ENCODE measurements around the gene NOS1. TPM values are rescaled to one million over a fixed set of nuclear protein-coding genes. Genes with fewer than 3 reads are reported as not detected.
A peak's percentile ranks its signal among the peaks of the same experiment; 100 is the strongest.

Gene NOS1
- total RNA-seq, 1 donor from 2014 or later: 4.9 TPM

DNA sequence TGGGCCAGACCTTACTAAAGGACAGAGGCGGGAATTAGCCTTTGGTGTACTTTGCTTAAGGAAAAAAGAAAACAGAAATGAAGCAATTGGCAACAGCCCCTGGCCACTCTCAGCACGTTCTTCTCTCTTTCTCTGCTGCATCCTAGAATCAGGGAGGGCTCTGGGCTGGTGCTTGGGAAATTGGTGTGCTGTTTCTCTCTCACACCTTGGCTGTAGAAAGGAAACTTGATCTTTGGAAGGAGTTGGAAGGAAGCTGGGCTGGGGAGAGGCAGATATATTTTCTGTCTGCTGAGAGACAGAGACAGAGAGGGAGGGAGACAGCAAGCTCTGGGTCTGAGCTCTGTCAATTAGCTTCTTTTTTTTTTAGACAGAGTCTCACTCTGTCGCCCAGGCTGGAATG is 27.4 kb downstream of the NOS1 start:
- DNase-seq (ENCODE audit: low spot score in 2 of 2) (no peak), FAIRE-seq (no peak)

DNA sequence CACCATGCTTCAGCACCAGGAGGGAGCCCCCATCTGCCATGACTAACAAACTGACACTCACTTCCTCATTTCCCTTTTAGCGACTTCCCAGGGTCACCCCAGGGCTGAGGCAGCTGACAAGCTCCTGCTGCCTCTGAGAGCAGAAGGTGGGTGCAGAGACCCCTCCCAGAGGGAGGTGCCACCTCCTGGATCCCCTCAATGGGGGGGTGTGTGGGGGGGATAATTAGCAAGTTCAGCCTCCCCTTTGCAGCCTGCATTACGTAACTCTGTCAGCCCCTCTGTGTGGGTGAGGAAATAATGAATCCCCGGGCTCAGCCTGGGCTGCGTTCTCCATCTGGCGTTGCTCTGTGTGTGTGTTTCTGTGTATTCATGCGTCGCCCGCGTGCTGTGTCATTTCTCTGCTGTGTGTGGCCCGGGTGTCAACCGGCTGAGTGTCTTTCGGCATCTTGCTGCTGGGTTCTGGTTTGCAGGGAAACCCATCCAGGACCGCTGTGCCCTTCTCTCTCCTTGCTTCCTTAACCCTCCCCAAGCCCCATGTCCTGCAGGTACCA is 28.0 kb downstream of the NOS1 start:
- peak in 1 of 2 donors; percentile 25 for DNase-seq (ENCODE audit: low spot score in 2 of 2)
- no peak for FAIRE-seq

DNA sequence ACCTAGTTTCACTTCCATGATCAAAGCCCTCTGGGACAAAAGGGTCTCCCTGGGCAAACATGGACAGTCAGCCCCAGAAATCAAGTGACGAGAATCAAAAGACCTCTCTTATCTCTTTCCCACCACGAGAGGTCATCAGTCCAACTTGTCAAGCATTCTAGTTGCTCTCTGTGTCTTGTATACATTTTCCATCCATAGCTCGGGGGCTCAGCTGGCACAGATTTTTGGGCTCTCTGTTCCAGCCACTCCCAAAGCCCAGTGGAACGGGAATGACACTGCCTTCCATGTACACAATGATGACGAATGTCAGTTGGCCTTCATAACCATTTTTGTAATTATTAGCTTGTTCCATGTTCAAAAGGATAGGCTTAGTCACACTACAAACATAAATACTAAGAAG is 29.7 kb downstream of the NOS1 start:
- DNase-seq (ENCODE audit: low spot score in 2 of 2) (no peak), FAIRE-seq (no peak)

GRCh38 chr12:117330441-117331113 is 30.8 kb downstream of the NOS1 start:
- FAIRE-seq (no peak), DNase-seq (ENCODE audit: low spot score in 2 of 2) (no peak)

- FAIRE-seq (no peak), DNase-seq (ENCODE audit: low spot score in 2 of 2) (no peak)
Observed at GRCh38 chr12:117329756-117330155, 31.7 kb downstream of the NOS1 start.

- no peak for DNase-seq (ENCODE audit: low spot score in 2 of 2)
- no peak for FAIRE-seq
Observed at GRCh38 chr12:117328556-117329100, 32.8 kb downstream of the NOS1 start.

DNA sequence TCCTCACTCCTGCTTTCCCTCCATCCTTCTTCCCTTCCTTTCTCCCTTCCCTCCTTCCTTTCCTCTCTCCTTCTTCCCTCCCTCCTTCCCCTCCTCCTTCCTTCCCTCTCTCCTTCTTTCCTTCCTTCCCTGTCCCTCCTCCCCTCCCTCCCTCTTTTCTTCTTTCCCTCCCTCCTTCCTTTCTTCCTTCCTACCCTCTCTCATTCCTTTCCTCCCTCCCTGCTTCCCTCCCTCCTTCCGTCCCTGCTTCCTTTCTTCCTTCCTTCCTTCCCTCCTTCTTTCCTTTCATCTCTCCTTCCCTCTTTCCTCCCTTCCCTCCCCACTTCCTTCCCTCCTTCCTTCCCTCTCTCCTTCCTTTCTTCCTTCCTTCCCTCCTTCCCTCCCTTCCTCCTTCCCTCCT is 39.0 kb downstream of the NOS1 start:
- FAIRE-seq (no peak), DNase-seq (ENCODE audit: low spot score in 2 of 2) (no peak)

DNA sequence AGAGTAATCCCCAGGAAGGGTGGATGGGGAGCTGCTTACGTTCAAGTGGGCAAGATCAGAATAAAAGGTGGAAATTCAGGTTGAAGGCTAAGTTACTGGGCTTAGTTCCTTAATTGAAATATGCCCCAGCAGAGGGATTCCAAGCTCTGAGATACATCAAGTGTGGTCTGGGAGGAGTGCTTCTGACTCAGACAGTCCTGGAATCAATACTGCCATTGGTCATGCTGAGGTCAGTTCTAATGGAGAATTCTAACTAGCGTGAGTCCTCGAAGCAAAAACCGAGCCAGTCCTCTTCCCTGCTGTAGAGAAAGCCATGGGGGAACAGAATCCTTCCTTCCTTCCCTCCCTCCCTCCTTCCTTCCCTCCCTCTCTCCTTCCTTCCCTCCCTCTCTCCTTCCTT is 39.9 kb downstream of the NOS1 start:
- no peak for DNase-seq (ENCODE audit: low spot score in 2 of 2)
- no peak for FAIRE-seq

DNA sequence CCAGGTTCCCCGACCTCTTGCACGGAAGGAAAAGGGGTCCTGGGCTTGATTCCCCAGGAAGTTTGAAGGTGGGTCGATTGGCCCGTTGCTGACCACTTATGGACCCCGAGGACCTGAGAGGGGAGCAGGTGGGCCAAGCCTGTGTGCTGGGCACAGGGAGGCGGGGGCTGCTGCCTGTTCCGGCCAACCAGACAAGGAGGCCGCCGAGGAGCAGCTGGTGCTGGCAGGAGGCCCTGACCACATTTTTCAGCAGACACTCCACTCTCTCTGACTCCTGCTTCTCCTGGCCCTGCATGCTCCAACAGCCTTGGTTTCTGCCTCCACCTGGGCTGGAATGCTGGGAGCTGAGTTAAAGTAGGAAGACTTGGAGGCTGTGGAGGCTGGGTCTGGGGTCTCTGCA is 42.8 kb downstream of the NOS1 start:
- FAIRE-seq: no peak

DNA sequence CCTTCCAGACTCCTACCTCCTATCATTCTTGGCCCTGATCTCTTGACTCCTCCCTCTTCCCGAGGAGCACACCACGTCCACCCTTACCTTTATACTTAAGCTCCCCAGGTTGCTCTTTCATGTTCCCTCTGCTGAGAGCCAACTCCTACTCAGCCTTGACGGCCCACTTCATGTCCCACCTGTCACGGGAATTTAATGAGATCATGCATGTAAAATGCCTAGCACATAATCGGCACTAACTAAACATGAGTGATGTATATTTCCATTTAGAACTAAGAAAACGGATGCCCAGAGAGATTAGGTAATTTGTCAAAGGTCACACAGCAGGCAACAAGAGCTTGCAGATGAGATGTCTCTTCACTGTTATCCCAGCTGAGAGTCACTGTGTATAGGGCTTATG is 45.1 kb downstream of the NOS1 start:
- DNase-seq (ENCODE audit: low spot score in 2 of 2) (no peak), FAIRE-seq (no peak)

More for the DNA sequence above, 42.8 kb downstream of the NOS1 start:
- no peak for DNase-seq (ENCODE audit: low spot score in 2 of 2)

DNA sequence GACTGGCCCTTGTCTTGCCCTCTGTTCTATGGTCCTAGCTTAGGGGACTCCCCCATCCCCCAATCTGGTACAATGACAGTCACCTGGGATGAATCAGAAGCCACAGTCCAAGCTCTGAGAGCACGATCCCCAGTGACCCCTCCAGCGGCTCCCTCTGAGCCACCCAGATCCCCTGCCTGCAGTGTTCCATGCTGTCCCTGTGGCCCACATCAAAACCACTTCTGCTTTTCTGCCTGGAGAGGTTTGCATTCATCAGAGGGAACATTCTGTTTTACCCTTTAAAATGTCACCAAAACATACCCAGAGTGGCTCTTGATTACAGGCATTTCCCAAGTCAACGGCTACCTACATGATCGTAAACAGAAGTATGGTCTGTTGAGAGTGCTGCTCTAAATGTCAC is 47.5 kb downstream of the NOS1 start:
- no peak for FAIRE-seq
- no peak for DNase-seq (ENCODE audit: low spot score in 2 of 2)

GRCh38 chr12:117312770-117313169 is 48.7 kb downstream of the NOS1 start:
- FAIRE-seq (no peak), DNase-seq (ENCODE audit: low spot score in 2 of 2) (no peak)

GRCh38 chr12:117309276-117309925 is 52.0 kb downstream of the NOS1 start:
- DNase-seq (ENCODE audit: low spot score in 2 of 2) (no peak), FAIRE-seq (no peak)

- DNase-seq (ENCODE audit: low spot score in 2 of 2): no peak
- FAIRE-seq: no peak
Observed at GRCh38 chr12:117300174-117300573, 61.3 kb downstream of the NOS1 start.

GRCh38 chr12:117298648-117299225 is 62.7 kb downstream of the NOS1 start:
- FAIRE-seq: no peak
- no peak for DNase-seq (ENCODE audit: low spot score in 2 of 2)

GRCh38 chr12:117298191-117298590 is 63.2 kb downstream of the NOS1 start:
- FAIRE-seq (no peak), DNase-seq (ENCODE audit: low spot score in 2 of 2) (no peak)

GRCh38 chr12:117294189-117294603 is 67.2 kb downstream of the NOS1 start:
- DNase-seq (ENCODE audit: low spot score in 2 of 2) (no peak), FAIRE-seq (no peak)

GRCh38 chr12:117293510-117293909 is 67.9 kb downstream of the NOS1 start:
- DNase-seq (ENCODE audit: low spot score in 2 of 2) (no peak), FAIRE-seq (no peak)

DNA sequence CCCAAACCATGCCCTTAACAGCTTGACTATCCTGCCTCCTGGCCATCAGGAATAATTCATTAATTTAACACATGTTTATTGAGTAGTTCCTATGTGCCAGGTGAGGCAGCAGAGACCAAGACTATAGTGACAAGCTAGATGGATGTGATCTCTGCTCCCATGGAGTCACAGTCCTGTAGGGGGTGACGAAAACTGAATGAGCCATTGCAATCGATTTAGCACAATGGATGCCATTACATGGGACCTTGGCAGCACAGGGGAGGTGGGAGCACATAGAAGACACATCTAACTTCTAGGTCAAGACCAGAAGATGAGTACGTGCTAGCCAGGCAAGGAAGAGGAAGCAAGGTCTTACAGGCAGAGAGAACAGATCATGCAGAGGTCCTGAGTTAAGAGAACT is 68.7 kb downstream of the NOS1 start:
- FAIRE-seq (no peak), DNase-seq (ENCODE audit: low spot score in 2 of 2) (no peak)

- FAIRE-seq (no peak), DNase-seq (ENCODE audit: low spot score in 2 of 2) (no peak)
Observed at GRCh38 chr12:117284140-117284539, 77.3 kb downstream of the NOS1 start.

- DNase-seq (ENCODE audit: low spot score in 2 of 2) (no peak), FAIRE-seq (no peak)
Observed at GRCh38 chr12:117282490-117282889, 78.9 kb downstream of the NOS1 start.
